Measurements from ENCODE around the gene NCK2. TPM values are rescaled to one million over a fixed set of nuclear protein-coding genes. Genes with fewer than 3 reads are reported as not detected.

Gene NCK2
- total and polyA plus RNA-seq, 2 of the 13 experiments (the other 11 are each of a cell fraction or from before 2014, with no cell fraction given), result 14.8 to 23.5 TPM

DNA sequence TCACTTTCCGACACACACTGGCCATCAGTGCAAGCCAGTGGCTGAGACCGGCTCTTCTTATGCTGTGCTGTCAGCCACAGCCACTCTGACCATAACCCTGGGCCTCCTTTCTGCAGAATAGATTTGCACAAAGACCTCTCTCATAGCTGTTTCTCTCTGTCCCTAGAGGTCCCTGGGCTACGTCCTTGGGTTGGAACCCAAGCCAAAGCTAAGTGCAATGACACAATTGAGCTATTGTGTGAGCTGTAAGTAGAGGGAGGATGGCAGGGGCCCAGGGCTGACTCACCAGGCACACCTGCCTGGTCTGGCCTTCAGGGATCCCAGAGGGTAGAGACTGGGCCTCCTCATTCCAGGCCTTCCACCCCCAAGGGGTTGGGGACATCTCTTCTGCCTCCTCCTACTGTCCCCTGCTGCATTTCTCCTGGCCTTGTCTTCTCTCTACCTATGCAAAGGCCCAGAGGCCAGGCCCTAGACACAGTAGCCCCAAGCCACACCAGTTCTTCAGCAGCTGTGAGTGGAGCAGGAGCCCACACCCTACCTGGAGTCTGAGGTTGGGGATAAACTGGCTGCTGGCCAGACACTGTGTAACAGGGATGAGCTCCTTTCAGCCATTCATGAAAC is 174.6 kb downstream of the NCK2 start (continued):
- no peak for TF ChIP-seq ZNF382 (CRISPR knock-in tag; IDR thresholded peaks at IDR 0.05; ENCODE audit: borderline replicate concordance)
- no peak for TF ChIP-seq SNAPC2 (CRISPR knock-in tag; IDR thresholded peaks at IDR 0.05)
- TF ChIP-seq CBX1 (IDR thresholded peaks at IDR 0.05; ENCODE audit: low read depth), result peak; percentile 61
- TF ChIP-seq PLRG1 (conservative IDR thresholded peaks at IDR 0.05), result no peak
- peak; percentile 79; the same call in 1 of the 2 replicates for TF ChIP-seq ZSCAN29 (CRISPR knock-in tag; conservative IDR thresholded peaks at IDR 0.05)
- TF ChIP-seq SCMH1 (CRISPR knock-in tag; IDR thresholded peaks at IDR 0.05; ENCODE audit: borderline replicate concordance), result no peak
- peak; percentile 93 for TF ChIP-seq ZSCAN31 (CRISPR knock-in tag; IDR thresholded peaks at IDR 0.05; ENCODE audit: low read depth)
- TF ChIP-seq, protein P1, sequence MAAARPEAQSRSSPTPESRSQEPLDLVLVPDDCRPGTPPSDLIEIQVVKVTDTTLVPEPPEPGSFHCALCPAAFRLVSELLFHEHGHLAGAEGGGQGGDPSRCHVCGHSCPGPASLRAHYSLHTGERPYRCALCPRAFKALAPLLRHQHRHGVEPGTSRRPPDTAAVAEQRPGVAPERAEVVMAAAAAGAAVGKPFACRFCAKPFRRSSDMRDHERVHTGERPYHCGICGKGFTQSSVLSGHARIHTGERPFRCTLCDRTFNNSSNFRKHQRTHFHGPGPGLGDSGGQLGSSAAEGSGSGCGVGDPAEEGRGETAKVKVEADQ (CRISPR knock-in tag; IDR thresholded peaks at IDR 0.05; ENCODE audit: borderline replicate concordance), result peak; percentile 62; the same call in 1 of the 2 replicates
- TF ChIP-seq, protein P2, sequence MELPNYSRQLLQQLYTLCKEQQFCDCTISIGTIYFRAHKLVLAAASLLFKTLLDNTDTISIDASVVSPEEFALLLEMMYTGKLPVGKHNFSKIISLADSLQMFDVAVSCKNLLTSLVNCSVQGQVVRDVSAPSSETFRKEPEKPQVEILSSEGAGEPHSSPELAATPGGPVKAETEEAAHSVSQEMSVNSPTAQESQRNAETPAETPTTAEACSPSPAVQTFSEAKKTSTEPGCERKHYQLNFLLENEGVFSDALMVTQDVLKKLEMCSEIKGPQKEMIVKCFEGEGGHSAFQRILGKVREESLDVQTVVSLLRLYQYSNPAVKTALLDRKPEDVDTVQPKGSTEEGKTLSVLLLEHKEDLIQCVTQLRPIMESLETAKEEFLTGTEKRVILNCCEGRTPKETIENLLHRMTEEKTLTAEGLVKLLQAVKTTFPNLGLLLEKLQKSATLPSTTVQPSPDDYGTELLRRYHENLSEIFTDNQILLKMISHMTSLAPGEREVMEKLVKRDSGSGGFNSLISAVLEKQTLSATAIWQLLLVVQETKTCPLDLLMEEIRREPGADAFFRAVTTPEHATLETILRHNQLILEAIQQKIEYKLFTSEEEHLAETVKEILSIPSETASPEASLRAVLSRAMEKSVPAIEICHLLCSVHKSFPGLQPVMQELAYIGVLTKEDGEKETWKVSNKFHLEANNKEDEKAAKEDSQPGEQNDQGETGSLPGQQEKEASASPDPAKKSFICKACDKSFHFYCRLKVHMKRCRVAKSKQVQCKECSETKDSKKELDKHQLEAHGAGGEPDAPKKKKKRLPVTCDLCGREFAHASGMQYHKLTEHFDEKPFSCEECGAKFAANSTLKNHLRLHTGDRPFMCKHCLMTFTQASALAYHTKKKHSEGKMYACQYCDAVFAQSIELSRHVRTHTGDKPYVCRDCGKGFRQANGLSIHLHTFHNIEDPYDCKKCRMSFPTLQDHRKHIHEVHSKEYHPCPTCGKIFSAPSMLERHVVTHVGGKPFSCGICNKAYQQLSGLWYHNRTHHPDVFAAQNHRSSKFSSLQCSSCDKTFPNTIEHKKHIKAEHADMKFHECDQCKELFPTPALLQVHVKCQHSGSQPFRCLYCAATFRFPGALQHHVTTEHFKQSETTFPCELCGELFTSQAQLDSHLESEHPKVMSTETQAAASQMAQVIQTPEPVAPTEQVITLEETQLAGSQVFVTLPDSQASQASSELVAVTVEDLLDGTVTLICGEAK (IDR thresholded peaks at IDR 0.05), result no peak
- TF ChIP-seq, protein P2 (CRISPR knock-in tag; IDR thresholded peaks at IDR 0.05), result peak; percentile 67
- peak; percentile 82; the same call in 1 of the 2 replicates for TF ChIP-seq RFXANK (CRISPR knock-in tag; IDR thresholded peaks at IDR 0.05)
- no peak for TF ChIP-seq GTF3A (CRISPR knock-in tag; conservative IDR thresholded peaks at IDR 0.05)
- TF ChIP-seq GTF2F1 (IDR thresholded peaks at IDR 0.05; ENCODE audit: low read length), result no peak
- TF ChIP-seq ZNF138 (CRISPR knock-in tag; IDR thresholded peaks at IDR 0.05; ENCODE audit: low read depth), result no peak
- peak; percentile 35 for TF ChIP-seq ZNF781 (CRISPR knock-in tag; IDR thresholded peaks at IDR 0.05; ENCODE audit: borderline replicate concordance, not compliant biosample characterization)
- TF ChIP-seq NFKBIZ (CRISPR knock-in tag; IDR thresholded peaks at IDR 0.05), result peak; percentile 81; the same call in 1 of the 2 replicates
- peak; percentile 62 for TF ChIP-seq ESRRA (CRISPR knock-in tag; IDR thresholded peaks at IDR 0.05; ENCODE audit: low read depth)
- TF ChIP-seq, protein P3, sequence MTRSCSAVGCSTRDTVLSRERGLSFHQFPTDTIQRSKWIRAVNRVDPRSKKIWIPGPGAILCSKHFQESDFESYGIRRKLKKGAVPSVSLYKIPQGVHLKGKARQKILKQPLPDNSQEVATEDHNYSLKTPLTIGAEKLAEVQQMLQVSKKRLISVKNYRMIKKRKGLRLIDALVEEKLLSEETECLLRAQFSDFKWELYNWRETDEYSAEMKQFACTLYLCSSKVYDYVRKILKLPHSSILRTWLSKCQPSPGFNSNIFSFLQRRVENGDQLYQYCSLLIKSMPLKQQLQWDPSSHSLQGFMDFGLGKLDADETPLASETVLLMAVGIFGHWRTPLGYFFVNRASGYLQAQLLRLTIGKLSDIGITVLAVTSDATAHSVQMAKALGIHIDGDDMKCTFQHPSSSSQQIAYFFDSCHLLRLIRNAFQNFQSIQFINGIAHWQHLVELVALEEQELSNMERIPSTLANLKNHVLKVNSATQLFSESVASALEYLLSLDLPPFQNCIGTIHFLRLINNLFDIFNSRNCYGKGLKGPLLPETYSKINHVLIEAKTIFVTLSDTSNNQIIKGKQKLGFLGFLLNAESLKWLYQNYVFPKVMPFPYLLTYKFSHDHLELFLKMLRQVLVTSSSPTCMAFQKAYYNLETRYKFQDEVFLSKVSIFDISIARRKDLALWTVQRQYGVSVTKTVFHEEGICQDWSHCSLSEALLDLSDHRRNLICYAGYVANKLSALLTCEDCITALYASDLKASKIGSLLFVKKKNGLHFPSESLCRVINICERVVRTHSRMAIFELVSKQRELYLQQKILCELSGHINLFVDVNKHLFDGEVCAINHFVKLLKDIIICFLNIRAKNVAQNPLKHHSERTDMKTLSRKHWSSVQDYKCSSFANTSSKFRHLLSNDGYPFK (CRISPR knock-in tag; IDR thresholded peaks at IDR 0.05; ENCODE audit: borderline replicate concordance), result peak; percentile 54; the same call in 1 of the 2 replicates

All from HepG2 (cell line).